Measurements from ENCODE around the gene RAD51AP2.
"Not testable (repeated sequence)": the region's sequence is repeated elsewhere in the genome, so short reads cannot be mapped to it uniquely, and the experiment has no call there.

Gene RAD51AP2

DNA sequence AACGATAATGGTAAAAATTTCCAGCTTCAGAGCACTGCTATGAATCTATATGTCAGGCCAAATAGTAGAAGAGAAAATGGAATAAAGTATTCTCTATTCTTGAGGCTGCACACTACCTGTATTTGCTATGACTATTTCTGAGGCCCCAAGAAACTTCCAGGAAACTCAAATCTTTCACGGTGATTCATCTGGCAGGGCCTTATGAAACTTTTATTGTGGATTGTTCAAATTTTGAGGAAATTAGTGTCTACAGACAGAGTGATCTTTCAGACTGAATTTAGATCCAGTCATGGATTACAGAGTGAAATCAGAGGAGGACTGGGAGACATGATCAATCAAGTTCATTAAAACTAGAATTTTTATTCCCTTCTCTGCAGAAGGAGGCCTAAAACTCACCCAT, 18.2 kb upstream of the RAD51AP2 start:
- no peak for DNase-seq

DNA sequence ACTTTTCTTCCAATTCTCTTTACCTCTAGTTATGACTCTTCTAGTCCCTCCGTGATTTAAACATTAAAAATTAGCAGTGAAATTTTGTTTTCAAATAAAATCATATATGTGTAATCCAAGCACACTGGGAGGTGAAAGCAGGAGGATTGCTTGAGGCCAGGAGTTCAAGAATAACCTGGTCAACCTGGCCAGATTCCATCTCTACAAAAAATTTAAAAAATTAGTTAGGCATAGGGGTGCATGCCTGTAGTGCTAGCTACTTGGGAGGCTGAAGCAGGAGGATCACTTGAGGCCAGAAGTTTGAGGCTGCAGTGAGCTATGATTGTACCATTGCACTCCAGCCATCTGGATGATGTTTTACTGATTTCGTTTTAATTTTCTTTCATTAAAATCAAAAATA, 15.3 kb upstream of the RAD51AP2 start:
- DNase-seq: no peak

DNA sequence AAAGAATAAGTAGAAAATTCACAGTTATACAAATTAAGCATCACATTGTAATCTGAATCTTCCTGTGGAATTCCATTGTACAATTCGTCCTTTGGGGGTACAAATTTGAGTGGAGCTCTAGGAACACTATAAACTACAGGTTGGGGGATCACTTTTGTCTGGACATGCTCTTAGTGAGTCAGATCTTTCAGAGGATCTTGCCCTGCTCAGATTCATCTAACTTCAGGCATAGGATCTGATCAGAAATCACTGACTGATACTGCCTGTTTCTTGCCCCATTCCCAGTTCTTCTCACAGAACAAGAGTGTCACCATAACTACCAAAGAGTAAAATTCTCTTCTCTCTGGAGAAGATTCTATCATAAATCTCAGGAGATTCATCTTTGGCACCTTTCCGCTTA, 11.5 kb upstream of the RAD51AP2 start:
- DNase-seq: no peak

DNA sequence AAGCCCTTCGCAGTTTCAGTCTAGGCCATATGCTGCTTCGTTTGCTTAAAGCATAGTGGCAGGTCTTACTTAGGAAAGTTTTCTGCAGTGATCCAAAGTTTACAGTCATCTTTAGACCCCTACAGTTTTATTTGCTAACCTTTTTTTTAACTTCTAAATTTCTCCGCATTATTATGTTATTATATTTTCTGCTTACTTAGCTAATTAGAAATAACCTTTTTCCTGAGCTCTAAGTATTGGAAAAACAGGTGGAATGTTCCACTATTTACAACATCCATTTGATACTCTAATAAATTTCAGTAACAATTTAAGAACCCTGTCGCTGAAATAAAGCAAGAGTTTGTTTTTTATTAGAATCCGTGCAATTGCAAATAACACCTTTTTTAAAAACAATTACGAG, 4.1 kb upstream of the RAD51AP2 start:
- no peak for DNase-seq

DNA sequence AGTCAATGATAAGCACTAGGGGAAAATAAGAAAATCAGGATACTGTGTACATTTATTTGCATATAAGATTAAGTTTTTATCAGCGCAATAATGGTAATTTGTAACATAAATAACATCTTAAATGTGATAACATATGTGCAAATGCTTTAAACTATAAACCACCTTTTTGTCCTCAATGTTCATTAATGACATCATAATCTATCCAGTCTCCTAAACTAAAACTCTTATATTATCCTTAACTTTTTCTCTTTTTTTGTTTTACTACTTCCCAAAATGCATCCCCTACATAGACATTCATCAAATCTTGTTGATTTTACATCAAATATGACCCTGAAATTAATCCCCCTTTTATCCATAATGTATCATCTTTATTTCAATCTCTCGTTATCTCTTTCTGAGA, 3.4 kb upstream of the RAD51AP2 start:
- no peak for DNase-seq

DNA sequence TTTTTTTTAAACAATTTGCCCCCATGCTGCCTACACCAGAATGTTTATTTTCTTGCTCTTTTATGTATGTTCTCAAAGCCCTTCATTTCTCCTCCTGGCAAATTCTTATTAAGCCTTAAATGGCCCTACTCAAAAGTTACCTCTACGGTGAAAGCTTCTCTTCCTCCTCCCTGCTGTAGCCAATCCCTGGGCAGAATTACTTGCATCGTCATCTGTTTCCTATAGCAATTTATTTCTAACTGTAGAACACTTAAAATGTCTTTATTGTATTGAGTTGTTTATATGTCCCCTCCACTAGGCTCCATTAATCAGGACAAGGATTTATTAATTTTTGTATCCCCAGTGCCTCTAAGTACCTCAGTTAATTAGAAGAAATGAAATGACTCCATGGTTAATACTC, 2.5 kb upstream of the RAD51AP2 start:
- no peak for DNase-seq

DNA sequence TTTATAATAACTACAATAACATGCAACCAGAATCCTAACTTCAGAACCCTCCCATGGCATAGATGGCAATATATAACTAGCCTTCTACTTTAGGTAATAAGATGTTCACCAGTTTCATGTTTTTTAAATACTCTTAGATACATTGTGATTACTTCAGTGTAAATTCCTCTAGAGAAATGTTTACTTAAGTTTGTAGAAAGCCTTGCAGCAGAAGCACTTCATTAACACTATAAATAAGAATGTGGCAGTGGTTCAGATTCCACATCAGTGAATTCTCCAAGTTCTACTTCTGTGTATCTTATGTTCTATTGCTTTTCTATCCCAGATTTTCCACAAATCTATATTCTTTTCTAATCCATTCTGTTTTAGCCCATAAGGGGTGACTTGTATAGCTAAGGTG, 1.2 kb upstream of the RAD51AP2 start:
- DNase-seq: no peak

DNA sequence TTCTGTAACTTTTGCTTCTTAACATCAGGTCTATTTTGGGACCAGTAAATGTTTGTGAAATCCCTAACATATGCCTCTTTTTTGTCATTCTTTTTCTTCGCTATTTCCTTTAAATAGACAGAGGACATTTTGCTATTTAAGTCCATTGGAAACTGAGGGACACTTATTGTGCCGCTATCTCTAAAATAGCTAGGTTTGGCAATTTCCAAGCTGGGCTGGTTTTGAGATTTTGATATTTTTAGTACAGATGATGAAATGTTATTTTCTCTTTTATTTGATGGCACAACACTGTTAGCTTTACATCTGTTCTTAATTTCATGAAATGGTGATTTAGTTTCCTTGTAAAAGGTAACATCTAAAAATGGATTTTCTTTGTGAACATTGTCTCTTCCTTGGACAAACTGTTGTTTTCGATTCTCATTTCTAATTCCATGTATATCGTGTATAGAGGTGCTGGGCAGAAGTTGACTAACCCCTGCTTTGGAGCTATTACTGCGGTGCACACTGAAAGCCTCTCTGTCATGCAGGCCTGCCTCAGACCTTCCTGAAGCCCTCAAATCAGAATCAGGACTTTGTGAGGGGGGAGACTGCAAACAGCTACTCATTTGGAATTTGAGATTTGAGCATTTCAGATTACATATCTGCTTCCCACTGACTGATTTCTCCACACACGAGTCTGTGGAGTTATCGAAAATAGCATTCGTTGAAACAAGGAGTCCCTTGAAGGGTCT, 594 bp downstream of the RAD51AP2 start:
- no peak for DNase-seq

DNA sequence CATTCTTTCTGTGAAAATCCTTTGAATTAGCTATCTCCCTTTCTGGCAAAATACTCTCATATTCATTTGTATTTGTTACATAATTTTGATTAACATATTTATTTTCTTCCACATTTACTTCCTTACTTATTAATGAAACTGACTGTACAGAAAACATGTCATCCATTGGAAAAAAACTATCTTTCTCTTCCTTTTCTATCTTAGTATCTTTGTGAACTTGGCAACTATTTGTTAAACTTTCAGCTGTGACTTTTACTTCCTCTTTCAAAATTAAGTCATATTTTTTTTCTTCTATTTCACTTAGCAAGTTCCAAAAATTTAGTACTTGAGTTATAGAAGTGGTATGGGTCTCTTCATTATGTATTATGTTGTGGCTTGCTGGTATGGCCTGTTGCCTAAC, 2.6 kb downstream of the RAD51AP2 start:
- no peak for DNase-seq

DNA sequence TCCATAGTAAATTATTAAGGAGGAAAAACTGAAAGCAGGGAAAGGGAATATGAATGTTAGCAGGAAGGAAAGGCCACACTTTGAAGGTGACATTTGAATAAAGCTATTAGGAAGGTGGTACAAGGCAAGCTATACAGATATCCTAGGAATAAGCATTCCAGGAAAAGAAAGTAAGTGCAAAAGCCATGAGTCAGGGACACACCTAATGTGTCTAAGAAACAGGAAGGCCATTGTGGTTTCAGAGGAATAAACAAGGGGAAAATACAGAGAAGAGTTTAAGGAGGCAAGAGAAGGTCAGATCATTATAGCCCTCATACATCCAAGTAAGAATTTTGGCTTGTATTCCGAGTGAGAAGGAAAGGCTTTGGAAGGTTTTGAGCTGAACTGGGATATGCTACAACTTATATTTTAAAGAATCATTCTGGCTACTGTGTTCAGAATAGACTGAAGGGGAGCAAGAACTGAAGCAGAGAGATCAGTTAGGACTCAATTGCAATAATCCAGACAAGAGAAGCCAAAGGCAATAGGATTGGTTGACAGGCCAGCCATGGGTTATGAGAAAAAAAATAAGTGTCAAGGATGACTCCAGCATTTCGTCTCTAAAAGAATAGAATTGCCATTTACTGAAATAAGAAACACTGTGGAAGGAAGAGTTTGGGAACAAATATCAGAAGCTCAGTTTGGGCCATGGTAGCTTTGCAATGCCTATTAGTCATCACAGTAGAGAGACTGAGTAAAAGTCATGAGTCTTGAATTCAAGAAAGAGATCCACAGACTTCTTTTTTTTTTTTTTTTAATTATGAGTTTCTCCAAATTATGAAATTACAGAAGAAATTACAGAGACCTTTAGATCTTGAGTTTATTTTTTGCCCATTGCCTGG, 11.3 kb downstream of the RAD51AP2 start:
- no peak for DNase-seq

DNA sequence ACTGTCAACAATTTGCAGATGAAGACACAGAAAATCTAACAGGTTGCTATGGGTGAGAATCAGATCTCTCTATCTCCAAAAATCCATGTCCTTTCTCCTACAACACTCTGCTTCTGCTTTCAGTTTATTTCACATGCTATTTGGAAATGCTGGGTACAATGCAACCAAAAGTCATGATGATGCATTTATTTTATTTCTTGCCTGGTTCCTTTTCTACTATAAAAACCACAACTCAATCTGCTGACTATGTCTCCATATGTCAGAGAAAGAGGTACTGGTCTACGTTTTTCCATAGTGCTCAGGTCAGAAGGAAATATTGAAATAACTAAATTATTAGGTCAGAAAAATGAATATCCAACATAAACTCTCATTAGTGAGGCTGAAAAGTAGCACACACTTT, 20.5 kb downstream of the RAD51AP2 start:
- no peak for DNase-seq

DNA sequence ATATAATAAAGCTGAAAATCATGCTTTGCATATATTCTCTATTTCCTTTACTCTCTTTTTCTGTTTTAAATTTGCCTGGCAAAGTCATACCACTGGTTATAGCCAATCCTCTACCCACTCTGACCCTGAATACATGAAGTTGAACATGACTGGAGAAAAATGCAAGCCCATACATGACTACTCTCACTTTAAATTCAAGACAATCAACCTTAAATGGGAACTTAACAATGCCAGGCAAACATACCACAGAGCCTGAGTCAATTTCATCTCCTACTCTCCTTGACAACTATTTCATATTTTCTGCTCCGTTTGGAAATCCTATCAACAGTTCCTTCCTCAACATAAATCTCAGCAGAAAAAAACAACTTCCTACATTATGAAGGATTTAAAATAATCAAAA, 22.6 kb downstream of the RAD51AP2 start:
- DNase-seq: no peak

DNA sequence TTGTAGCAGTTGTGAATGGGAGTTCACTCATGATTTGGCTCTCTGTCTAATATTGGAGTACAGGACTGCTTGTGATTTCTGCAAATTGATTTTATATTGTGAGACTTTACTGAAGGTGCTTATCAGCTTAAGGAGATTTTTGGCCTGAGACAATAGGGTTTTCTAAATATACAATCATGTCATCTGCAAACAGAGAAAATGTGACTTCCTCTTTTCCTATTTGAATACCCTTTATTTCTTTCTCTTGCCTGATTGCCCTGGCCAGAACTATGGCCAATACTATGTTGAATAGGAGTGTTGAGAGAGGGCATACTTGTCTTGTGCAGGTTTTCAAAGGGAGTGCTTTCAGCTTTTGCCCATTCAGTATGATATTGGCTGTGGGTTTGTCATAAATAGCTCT, 28.1 kb downstream of the RAD51AP2 start:
- DNase-seq: not testable (repeated sequence)

DNA sequence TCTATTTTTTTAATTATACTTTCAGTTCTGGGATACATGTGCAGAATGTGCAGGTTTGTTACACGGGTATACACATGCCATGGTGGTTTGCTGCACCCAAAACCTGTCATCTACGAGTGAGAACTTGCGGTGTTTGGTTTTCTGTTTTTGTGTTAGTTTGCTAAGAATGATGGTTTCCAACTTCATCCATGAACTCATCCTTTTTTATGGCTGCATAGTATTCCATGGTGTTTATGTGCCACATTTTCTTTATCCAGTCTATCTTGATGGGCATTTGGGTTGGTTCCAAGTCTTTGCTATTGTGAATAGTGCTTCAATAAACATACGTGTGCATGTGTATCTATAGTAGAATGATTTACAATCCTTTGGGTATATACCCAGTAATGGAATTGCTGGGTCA, 29.6 kb downstream of the RAD51AP2 start:
- DNase-seq: not testable (repeated sequence)

DNA sequence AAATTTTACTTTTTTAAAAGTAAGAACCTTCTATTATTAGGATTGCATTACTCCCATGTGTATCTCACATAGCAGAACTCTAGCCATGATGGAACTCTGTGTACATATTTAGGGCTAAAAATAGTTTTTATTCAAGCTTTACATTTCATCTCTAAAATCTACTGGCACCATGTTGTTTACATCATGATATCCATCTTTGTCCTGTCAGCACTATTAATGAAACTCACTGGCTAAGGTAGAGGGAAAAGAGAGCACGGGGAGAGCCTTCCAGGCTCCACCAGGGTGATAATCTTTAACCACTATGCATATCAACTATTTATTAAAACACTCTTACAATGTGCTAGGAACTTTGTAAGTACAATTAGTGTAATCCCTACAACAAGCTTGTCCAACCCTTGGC, 34.7 kb downstream of the RAD51AP2 start:
- no peak for DNase-seq

DNA sequence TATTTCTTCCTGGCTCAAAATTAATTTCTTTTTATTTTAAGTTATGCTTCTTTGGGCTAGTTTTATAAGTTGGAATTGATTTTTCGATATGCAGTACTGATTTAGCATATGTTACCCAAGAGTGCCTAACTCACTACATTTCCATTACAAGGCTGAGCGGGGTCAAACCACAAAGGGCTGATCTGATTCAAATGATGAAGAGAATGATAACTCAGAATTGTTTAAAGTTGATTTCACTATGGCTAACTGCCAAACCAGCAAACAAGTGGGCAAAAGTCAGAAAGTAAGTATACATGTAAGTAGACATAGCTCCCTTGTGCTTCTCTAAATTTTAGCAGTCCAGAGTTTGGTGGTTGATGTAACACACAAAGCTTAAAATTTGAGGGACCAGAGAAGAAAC, 35.6 kb downstream of the RAD51AP2 start:
- DNase-seq: no peak

DNA sequence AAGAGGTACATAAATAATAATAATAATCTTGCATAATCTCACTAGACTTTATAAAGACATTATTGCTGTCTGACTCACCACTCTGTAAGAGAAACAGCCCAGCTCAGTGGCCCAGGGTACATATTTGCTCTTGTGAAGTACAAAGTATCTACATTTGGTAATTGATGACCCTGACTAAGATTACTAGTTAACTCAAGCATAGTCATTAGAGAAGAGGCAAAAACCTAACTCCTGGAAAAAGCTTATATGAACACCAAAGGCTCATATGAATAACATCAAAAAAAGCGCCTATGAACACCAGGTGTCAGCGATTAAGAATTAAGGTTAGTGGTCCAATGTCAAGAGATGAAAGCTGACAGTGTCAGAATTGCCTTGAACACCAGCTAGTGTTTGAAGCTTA, 38.4 kb downstream of the RAD51AP2 start:
- no peak for DNase-seq

DNA sequence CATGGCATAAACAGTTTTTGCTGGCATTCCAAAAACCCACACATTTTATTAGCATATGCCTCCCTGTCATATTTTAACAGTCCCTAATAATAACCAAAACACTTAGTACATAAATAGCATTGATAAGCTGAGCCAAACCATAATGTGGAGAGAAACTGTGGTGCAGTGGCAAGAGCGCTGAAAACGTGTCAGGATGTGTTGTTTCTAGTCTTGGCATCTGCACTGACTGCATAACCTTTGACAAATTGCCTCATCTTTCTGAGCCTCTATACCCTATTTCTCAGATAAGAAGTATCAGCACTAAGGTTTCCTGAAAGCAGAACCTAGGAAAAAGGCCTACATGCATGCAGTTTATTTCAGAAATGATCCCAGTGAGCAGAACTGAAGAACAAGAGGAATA, 41.4 kb downstream of the RAD51AP2 start:
- DNase-seq: no peak

DNA sequence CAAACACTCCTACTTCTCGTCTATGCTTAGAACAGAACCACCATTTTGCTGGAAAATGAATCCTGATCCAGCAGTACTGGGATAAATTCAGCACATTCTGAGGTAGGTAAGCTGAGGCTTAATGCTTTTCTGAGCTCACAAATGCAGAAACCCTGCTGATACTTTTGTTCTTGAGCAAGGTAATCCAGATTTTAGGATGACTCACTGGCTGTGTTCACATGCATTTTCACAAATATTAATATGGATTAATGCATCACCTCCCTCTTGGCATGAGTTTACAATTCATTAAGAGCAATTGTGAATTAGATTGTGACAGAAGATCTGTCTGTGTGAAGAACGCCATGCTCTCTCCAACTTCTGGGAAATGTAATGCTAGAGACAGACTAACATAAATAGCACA, 42.2 kb downstream of the RAD51AP2 start:
- DNase-seq: no peak

DNA sequence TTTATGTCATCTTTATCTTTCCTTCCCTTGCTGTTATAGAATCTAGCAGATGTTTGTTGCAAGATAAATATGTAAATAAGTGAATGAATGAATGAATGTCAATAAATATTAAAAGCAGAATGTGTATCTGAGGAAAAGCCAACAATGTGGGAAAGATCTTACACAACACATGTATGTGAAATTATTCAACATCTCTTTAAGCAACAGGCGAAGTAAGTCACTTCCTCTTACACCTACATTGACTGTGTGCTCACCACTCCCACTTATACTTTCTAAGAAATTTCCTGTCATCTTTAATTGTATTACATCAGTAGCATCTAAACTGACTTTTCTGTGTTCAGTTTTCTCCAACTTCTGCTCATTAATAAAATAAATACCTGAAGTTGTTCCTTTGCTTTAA, 43.0 kb downstream of the RAD51AP2 start:
- DNase-seq: no peak

DNA sequence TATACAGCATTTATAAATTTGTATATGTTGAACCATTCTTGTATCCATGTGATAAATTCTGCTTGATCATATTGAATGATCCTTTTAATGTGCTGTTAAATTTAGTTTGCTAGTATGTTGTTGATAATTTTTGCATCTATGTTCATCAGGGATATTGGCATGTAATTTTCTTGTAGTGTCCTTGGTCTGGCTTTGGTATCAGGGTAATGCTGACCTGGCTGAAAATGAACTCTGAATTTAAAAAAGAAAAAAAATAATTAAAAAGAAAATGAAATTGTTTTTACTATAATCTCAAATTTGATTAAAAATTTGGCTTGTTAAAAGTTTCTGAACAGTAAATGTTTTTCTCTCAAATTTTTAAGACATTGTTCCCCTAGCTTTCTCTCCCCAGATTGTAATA, 46.3 kb downstream of the RAD51AP2 start:
- no peak for DNase-seq

DNA sequence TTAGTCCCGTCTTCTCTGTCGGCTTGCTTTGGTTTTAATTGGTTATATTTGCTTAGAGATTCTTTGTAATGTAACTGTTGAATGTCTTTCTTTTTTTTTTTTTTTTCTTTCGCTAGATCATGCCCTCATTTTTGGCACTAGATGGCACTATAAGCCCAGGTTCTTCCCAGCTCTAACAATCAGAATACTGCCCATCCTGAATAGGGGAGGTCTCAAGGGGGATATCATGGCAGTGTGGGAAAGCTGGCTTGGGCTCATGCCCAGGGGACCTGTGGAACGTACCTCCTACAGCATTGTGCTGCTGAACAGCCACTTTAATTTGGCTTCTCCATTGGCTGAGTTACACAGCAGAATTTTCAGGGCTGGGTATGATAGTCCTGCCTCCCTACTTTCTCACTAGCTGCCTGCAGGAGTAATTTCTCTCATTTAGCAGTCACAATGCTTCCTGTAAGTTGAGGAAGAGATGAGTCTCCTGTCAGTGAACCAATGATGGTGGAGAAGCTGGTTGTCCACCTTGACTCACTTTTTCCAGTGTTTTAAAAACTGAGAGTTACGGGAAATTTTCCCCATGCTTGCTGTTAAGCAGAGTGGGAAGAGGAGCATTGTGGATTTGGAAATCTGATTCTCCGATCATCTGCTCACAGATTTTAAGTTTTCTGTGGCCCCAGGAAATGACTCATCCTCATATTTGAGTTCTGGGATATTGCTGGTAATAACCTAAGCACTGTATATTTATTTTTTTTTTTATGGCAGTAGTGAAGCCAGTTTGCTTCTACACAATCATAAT, 47.2 kb downstream of the RAD51AP2 start:
- no peak for DNase-seq

DNA sequence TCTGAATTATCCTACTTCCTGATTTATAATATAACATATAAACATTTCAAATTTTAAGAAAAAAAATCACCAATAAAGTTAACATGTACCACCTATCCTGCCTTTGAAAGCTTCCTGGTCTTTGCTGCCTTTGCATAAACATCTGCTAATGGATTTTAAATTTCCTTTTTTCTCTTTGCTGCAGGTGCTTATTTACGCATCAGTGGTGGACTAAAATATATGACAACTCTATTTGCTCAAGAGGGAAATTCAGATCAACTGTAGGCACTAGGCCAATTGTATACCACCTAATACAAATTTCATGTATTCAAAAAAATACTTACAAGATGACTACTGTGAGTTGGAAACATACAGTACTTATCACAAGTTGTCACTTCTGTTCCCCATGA, 57.2 kb downstream of the RAD51AP2 start:
- DNase-seq: no peak
